T1000 (cell line): Measurements from ENCODE around the gene MBD3.
A peak's percentile ranks its signal among the peaks of the same experiment; 100 is the strongest.
"Not testable (repeated sequence)": the region's sequence is repeated elsewhere in the genome, so short reads cannot be mapped to it uniquely, and the experiment has no call there.

Experiments
- DNase-seq: peaks from one replicate; lab custom pipeline; 2025; ENCODE audit warnings: mixed read lengths; lab: John Stamatoyannopoulos, UW

Gene MBD3

DNA sequence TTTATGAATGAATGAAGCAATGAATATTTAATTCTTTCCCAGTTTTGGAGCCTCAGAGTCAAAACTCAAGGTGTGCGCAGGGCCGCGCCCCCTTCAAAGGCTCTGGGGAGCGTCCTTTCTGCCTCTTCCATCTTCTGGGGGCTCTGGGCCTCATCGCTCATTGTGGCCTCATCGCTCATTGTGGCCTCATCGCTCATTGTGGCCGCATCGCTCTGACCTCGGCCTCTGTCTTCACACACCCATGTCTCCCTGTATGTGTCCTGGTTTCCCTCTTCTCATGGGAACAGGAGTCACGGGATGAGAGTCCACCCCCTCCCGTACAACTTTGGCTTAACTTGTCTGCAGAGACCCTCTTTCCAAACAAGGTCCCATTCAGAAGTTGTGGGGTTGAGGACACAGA lies 21.3 kb downstream of the MBD3 start:
- no peak for DNase-seq

DNA sequence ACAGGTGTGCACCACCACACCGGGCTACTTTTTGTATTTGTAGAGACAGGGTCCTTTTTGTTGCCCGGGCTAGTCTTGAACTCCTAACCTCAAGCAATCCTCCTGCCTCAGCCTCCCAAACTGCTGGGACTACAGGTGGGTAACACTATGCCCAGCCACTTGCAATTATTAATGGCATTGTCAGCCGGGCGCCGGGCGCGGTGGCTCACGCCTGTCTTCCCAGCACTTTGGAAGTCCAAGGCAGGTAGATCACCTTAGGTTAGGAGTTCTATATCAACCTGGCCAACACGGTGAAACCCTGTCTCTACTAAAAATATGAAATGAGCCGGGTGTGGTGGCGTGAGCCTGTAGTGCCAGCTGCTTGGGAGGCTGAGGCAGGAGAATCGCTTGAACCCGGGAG lies 21.8 kb downstream of the MBD3 start:
- no peak for DNase-seq

DNA sequence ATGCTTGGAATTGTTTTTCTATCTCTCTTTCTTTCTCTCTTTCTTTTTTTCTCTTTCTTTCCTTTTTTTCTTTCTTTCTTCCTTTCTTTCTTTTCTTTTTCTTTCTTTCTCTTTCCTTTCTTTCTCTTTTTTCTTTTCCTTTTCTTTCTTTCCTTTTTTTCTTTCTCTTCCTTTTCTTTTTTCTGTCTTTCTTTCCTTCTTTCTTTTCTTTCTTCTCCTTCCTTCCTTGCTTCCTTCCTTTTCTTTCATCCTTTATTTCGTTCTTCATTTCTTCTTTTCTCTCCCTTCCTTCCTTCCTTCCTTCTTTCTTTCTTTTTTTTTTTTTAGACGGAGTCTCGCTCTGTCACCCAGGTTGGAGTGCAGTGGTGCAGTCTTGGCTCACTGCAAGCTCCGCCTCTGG lies 22.7 kb downstream of the MBD3 start:
- DNase-seq: no peak

DNA sequence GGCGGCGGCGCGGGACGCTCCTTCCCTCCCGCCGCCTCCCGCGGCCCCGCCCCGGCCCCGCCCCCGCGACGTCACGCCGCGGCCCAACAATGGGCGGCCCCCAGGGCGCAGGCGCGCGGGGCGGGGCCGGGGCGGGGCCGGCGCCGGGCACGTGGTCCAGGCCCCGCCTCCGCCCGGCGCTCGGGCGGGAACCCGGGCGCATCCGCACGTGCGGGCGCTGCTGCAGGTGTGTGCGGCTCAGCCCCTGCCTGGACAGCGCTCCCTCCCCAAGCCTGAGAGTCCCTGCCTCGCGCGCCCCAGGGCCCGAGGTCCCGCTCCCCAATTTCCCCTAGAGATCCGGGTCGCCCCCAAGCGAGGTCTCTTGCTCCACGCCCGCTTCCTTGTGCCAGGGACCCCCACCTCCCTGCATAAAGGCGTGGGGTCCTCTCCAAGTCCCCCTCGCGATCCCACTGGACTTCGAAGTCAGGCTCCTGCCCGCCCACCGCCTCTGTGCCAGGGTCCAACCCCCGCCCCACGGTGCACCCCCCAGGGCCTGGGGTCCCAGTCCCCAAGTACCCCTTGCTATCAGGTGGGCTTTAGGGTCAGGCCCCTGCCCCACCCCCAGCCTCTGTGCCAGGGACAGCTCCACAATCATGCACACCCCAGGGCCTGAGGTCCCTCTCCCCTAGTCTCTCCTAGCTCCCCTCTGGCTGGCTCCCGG lies 24.2 kb downstream of the MBD3 start, which contains the start of gene MEX3D:
Gene MEX3D (minus strand): TSS at position 6 of the 700 bp plus-strand sequence. CDS start 267 bp downstream, outside the sequence.
- DNase-seq: peak; percentile 37

DNA sequence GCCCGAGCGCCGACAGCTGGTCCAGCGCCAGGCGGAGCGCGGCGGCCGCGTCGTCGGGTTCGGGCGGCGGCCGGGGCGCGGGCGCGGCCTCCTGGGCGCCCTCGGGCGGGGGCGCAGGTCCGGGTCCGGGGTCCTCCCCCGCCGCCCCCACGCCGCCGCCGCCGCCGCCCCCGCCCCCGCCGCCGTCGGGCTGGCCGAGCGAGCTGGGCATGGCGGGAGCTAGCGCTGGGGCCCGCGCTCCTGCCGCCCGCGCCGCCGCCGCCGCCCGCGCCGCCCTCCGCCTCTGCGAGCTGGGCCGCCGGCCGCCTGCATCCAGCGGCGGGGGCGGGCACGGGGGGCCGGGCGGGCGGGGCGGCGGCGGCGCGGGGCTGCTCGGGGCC lies 24.8 kb downstream of the MBD3 start:
- DNase-seq: no peak

DNA sequence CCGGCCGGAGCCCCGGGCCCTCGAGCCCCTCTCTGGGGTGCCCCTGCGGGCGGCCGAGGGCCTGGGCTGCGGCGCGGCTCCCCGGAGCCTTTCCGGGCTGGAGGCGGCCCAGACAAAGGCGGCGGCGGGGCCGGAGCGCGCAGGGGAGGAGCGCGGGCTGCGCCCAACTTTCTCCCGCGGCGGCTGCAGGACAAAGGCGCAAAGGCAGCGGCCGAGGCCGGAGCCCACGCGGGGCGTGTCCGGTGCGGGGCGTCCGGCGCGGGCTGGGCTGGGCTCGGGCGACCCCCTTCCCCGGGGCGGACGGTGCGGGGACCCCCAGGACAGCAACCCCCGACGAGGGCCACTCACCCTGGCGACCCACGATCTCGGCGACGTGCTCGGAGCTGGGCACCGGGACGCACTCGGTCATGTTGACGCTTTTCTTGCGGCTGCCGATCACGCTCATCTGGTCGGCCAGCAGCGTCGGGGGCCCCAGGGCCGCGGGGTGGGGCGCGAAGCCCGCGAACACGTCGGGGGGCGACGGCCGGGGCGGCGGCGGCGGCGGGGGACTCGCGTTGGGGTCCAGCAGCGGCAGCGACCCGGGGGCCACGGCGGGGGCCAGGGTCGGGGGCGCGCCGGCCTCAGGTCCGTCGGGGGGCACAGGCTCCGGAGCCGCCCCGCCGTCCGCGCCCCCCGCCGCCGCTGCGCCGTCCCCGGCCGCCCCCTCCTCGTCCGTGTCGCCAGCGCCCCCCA lies 25.4 kb downstream of the MBD3 start:
- DNase-seq: no peak

DNA sequence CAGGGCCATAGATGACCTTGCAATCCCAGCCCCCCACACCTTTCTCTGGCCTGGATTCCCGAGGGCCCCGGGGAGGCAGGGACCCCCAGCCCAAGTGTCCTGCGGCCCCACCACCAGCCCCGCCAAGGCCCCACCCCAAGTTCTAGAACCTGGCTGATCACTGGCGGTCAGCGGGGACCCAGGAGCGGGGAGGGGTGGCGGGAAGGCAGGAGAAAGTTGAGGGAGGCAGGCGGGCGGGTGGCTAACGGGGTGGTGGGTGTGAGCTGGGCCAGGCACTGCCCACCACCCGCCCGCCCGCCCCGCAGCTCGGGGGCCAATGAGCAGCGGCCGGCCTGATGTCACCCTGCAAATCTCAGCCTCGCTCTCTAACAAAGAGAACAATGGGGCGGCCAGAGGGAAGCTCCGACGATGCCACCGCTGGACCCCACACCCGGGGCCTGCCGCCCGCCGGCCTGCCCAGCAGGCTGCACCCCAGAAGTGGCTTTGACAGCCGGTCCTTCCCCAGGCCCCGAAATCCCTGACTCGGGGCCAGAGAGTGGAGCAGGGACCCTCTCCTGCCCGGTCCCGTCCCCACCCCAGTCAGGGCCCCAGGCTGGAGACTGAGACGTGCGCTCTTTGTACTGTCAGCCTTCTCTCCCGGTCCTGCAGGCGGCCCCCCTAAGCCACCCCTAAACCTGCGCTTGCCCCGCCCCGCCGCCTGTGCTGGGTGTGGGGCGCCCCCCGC lies 26.1 kb downstream of the MBD3 start:
- peak; percentile 69 for DNase-seq

DNA sequence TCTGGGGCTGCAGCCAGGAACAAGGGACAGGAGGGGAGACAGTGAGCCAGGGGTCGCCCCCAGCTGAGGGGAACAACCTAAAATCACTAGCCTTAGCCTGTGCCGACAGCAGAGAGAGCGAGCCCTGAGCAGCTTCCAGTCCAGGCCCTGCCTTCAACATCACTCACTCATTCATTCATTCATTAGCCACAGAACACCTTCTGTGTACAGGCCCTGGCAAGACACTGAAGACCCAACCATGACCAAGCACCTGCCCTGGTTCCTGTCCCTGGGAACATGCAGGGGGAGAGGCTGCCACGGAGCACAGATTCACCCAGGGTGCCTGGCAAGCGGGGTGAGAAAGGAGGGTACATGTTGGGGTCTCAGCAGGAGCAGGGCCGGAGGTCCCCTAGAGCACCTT lies 29.4 kb downstream of the MBD3 start:
- no peak for DNase-seq

DNA sequence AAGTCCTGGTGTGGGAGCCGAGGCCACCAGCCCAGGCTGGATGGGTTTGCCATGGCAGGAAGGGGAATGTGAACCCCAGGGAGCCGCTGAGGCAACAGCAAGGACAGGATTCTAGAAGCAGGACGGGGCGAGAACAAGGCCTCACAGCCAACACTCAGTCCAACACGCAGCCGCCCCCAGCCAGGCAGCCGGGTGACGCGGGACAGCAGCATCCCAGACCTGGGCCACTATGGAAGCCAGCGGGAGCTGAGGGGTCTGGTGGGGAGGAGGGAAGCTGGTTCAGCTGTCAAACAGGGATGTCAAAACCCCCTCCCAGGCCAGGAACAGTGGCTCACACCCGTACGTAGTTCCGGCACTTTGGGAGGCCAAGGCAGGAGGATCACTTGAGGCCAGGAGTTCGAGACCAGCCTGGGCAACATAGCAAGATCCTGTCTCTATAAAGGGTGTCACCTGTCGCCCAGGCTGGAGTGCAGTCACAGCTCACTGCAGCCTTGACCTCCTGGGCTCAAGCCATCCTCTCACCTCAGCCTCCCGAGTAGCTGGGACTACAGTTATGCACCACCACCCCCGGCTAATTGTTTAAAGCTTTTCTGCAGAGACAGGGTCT lies 31.3 kb downstream of the MBD3 start:
- DNase-seq: no peak

DNA sequence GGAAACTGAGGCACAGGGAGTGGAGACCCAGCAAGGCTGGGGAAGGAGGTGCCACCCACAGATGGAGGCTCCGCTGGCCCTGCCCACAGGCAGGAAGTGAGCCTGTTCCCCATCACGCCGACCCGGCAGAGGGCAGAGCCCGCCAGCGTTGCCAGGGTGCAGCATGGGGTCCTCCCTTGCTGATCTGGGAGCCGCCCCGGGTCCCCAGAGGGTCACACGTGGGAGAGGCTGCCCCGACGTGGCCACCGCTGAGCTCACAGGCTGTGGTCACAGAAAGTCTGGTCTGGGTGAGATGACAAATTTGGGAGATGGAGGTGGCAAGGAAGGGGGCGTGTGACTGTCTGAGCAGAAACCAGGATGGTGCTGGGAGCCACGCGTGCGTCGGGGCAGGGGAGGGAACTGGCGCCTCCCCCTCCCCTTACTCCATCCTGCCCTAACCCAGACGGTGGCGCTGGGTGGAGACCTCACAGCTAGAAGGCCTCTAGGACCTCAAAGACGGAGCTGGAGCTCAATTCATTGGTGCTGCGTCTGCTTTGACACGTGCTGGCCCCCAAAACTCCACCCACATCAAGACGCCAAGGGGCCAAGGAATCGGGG lies 32.3 kb downstream of the MBD3 start:
- no peak for DNase-seq

DNA sequence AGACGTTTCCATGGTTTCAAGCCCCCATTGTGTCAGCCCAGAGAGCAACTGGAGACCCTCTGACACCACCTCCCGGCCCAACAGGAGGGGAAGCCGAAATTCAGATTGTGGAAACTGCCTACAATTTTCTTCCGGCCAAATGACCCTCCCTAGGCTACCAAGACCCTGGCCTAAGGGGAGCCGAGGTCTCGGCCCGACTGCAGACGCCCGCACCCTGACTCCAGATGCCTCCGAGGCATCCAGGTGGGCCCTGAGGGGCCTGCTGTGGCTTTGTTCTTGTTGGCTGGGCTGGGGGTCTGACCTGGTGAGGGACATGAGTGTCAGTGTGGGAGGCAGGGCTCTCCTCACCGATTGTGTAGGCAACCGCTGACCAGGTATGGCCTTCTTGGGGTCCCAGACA lies 34.1 kb downstream of the MBD3 start:
- no peak for DNase-seq

DNA sequence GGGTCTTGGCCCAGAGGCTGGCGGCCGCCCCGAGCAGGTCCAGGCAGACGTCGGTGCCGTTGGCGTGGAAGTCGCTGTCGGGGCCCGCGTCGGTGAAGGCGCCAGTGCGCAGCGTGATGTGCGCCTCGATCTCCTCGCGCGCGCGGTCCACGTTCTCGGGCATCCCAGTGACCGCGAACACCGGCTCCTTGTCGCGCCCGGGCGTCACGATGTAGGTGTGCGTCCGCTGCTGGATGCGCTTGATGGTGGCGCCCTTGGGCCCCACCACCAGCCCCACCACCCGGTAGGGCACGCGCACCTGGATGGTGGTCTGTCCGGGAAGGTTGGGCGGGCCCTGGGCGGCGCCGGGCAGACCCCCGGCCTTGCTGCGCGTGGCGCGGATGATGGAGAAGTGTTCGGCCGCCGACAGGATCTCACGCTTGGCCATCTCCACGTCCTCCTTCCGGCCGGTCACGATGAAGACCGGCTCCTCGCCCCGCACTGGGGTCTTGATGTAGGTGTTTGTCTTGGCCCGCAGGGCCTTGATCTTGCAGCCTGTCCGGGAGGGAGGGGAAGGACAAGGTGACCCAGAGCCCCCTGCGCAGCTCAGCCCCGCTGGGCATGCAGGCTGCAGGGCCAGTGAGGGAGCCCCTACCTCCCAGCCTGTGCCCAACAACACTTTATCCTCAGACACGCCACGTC lies 36.1 kb downstream of the MBD3 start:
- DNase-seq: no peak

DNA sequence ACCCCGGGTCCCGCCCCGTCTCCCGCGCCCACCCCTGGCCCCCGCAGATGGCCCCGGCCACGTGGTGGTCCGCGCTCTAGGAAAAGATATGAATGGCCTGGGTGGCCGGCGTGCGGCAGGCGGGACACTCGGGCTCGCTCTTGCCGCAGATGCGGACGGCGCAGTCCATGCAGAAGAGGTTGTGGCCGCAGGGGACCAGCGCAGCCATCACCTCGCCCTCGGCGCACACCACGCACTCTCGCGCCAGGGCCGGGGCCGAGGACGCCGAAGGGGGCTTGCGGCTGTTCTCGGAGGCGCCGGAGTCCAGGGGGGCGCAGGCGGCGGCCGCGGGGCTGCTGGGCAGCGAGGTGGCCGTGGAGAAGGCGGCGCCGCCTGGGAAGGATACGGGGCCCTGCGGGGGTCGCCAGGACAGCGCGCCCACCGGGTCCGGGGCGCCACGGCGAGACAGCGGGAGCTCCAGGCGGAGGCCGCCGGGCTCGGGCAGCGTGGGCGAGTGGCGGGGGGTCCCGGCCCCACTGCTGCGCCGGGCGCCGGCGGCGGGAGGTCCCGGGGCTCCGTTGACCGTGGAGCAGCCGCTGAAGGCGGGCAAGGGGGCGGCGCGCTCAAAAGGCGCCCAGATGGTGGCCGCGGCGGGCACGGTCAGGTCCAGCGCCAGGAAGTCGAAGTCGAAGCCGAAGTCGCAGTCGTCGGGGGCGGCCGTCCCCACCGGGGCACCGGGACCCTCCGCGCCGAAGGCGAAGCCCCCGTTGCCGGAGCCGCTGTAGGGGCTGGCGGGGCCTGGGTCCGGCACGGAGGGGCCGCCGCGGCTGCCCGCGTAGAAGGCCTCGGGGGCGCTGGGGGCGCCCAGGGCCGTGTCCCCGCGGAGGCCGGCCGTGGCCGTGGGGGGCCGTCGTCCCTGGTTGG lies 36.9 kb downstream of the MBD3 start:
- no peak for DNase-seq

DNA sequence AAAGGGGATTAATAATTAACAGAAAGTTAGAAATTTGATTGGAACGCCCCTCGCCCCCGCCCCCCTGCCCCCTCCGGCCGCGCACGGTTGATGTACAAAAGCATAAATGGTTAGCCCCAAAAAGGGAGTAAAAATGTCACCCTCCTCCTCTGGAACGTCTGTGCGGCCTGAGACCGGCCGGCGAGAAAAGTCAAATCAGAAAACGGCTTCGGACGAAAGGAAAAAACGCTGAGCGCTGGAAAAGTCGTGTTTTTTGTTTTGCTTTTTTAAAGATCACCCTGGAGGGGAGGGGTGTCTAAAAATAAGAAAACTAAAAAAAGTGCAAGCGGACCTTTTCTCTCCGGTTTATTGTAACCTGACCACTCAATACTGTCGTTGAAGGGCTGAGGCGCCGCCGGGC lies 37.7 kb downstream of the MBD3 start:
- DNase-seq: no peak

DNA sequence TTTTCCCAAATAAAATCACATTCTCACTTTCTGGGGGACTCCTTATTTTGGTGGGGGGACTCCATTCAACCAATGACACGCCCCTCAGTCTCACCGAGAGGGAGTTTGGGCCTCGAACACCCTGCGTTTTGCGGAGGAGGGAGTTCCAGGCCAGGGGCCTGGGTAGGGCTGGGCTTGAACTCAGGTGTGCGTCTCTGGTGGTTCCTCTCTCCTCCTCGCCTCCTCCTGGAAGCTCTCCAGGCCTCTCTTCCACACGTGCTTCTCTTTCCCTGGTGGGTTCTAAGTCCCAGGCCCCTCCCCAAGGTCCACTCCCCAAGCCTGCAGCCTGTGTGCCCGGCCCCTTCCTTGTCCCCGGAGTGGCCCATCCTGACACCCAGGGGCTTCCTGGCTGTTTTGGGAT lies 39.2 kb downstream of the MBD3 start:
- DNase-seq: no peak

DNA sequence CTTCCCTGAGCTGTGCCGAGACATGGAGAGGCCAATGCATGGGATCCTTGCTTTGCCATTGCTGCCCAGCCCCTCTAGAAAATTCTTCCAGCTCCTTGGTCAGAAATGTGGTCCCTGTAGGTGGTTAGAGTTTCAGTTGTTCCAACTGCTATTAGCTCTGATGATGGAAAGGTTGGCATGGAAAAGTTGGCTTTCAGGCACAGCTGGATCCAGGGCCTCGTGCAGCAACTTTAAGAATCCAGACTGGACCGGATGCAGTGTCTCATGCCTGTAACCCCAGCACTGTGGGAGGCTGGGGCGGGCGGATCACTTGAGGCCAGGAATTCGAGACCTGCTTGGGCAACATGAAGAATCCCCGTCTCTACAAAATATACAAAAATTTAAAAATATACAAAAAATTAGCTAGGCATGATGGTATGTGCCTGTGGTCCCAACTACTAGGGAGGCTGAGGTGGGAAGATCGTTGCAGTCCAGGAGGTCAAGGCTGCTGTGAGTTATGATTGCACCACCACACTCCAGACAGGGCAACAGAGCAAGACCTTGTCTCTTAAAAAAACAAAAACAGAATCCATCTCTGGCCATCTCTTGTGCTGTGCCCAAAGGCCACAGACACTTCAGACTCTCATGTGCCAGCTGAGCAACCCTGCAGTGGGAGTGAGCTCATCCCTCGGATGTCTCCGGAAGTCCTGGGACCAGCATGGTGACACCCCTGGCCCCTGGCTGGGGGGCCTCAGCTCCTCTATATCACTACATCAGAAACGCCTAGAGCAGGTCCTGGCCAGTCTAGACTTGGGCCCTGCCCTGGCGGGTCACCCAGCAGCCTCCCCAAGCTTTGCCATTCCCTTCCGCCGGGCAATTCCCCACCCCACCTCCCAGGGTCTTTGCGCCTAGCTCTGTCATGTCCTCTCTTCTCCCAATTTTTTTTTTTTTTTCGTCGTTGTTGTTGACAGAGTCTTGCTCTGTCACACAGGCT lies 41.3 kb downstream of the MBD3 start:
- DNase-seq: no peak

DNA sequence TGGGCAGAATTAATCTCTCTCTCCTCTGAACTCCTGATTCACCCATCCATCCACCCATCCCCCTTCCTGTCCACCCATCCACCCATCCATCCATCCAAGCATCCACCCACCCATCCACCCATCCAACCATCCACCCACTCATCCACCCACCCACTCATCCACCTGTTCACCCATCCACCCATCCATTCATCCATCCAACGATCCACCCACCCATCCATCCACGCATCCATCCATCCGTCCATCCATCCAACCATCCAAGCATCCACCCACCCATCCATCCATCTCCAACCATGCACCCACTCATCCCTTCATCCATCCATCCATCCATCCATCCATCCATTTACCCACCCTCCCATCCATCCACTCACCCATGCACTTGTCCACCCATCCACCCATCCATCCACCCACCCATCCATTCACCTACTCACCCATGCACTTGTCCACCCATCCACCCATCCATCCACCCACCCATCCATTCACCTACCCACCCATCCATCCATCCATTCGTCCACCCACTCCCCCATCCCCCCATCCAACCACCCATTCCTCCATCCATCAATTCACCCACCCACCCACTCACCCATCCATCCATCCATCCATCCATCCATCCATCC lies 43.2 kb downstream of the MBD3 start:
- DNase-seq: no peak

DNA sequence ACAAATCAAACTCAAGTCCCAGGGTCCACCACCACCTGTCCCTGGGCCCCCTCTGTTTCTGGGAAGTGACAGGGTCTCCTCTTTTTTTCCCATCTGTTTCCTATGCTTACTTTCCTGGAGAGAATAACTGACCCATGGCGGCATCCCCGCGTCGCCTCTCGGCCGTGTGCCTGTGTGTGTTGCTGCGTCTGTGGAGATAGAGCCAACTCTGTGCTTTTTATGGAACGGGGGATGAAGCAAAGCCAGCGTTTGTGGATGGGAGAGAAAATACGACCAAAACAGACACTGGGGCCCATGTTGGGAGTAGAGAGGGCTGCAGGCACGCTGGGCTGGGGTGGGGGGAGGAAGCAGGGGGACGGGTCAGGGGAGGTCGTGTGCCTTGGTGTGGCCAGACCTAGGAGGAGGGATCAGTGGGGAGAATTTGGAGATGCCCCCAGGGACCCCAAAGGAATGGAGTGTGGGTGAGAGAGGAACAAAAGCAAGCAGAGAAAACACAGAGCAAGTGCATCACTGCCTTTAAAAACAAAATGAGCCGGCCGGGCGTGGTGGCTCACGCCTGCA lies 52.2 kb downstream of the MBD3 start:
- DNase-seq: no peak

DNA sequence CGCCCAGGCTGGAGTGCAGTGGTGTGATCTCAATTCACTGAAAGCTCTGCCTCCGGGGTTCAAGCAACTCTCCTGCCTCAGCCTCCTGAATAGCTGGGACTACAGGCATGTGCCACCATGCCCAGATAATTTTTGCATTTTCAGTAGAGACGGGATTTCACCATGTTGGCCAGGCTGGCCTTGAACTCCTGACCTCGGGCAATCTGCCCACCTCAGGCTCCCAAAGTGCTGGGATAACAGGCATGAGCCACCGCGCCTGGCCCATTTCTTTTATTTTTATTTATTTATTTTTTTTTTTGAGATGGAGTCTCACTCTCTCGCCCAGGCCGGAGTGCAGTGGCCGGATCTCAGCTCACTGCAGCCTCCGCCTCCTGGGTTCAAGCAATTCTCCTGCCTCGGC lies 52.9 kb downstream of the MBD3 start:
- DNase-seq: not testable (repeated sequence)
